Coronary artery (tissue), 2 donors: ENCODE data around the gene KCNQ5.

Experiments used
- DNase-seq: peaks from one replicate; pipeline ENCODE4 v3.0.0-alpha.2; 2017; ENCODE audit warnings: low spot score
- H3K27ac ChIP-seq, 2 donors: fragments of 200-600 bp; sonication (generic); one replicate each; pipeline ENCODE4 v1.5.1; 2016 to 2019
- H3K4me3 ChIP-seq: fragments of 200-600 bp; sonication (generic); 2 replicates; pipeline ENCODE4 v1.5.1; 2016; ENCODE audit warnings: mild to moderate bottlenecking, moderate library complexity
- TF ChIP-seq, protein P1 (sequence below): fragments of 200-600 bp; sonication (generic); IDR thresholded peaks from one replicate; pipeline ENCODE4 v1.5.1; 2019; ENCODE audit warnings: antibody characterized with exemption

Gene KCNQ5

GRCh38 chr6:72987301-72987700, 365.4 kb downstream of the KCNQ5 start:
- no peak overlapping the region for H3K27ac ChIP-seq
- no peak overlapping the region for H3K4me3 ChIP-seq
- TF ChIP-seq, protein P1, sequence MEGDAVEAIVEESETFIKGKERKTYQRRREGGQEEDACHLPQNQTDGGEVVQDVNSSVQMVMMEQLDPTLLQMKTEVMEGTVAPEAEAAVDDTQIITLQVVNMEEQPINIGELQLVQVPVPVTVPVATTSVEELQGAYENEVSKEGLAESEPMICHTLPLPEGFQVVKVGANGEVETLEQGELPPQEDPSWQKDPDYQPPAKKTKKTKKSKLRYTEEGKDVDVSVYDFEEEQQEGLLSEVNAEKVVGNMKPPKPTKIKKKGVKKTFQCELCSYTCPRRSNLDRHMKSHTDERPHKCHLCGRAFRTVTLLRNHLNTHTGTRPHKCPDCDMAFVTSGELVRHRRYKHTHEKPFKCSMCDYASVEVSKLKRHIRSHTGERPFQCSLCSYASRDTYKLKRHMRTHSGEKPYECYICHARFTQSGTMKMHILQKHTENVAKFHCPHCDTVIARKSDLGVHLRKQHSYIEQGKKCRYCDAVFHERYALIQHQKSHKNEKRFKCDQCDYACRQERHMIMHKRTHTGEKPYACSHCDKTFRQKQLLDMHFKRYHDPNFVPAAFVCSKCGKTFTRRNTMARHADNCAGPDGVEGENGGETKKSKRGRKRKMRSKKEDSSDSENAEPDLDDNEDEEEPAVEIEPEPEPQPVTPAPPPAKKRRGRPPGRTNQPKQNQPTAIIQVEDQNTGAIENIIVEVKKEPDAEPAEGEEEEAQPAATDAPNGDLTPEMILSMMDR = no peak
- DNase-seq = no peak

- TF ChIP-seq, protein P1 = no peak
- no peak overlapping the region for H3K4me3 ChIP-seq
- H3K27ac ChIP-seq = no peak overlapping the region
- no peak for DNase-seq
Measured at GRCh38 chr6:72999995-73000394, 378.1 kb downstream of the KCNQ5 start.

GRCh38 chr6:73000460-73000859, 378.6 kb downstream of the KCNQ5 start:
- no peak overlapping the region for H3K4me3 ChIP-seq

DNA sequence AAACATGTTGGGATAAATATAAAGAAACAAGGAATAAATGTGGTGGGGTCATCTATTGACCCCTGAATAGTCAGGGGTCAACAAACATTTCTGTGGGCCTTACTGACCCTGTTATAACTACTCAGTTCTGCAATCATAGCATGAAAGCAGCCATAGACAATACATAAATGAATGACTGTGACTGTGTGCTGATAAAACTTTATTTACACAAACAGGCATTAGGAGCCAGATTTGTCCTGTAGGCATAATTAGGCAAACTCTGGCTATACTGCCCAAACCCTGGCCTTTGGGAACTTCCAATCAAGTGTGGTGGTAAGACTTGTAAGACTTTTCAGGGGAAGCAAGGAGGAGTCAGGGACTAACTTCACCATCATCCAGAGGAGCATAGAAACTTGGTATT, 380.7 kb downstream of the KCNQ5 start:
- TF ChIP-seq, protein P1 = no peak
- no peak overlapping the region for H3K4me3 ChIP-seq
- H3K27ac ChIP-seq = no peak overlapping the region
- no peak for DNase-seq

More at GRCh38 chr6:73000460-73000859, 378.6 kb downstream of the KCNQ5 start:
- no peak overlapping the region for H3K27ac ChIP-seq
- TF ChIP-seq, protein P1 = no peak
- no peak for DNase-seq

DNA sequence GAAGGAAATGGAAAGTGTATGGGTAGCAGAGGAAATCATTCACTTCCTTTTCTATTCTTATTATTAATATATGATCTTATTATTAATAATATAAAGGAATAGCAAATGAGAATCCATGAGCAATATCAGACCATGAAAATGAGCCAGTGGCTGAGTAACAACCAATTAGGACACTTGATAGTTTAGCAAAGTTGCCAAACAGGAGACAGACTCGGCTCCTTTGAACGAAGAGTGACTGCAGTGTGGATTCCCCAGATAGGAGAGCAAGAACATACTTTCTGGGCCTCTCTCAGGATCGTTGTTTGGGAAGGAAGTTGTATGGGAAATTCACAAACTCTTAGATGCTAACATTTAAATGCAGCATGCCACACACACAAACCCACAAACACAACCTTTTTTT, 381.4 kb downstream of the KCNQ5 start:
- Histone ChIP-seq H3K4me3 (no peak overlapping the region), H3K27ac (no peak overlapping the region)
- no peak for DNase-seq
- TF ChIP-seq, protein P1 = no peak

- no peak overlapping the region for H3K27ac ChIP-seq
- H3K4me3 ChIP-seq = no peak overlapping the region
- no peak for DNase-seq
- TF ChIP-seq, protein P1 = no peak
Measured at GRCh38 chr6:73004231-73004630, 382.4 kb downstream of the KCNQ5 start.

DNA sequence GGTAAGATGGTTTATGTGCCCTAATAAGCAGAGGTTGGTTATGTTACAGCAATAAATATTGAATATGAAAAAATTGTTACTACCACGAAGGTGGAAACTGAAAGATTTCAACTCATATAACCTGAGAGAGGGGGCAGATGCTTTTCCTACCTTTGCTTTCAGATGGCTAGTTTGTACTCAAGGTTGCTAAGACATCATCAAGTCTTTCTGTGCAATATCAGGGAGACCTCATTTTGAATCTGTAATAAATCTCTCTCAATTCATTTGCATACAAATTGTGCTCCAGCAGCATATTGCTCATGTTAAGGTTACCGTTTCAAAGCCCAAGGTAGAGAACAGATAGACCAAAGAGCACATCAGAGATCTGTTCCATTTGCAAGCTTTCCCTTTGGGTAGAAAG, 383.0 kb downstream of the KCNQ5 start:
- TF ChIP-seq, protein P1 = no peak
- no peak for DNase-seq
- Histone ChIP-seq H3K4me3 (no peak overlapping the region), H3K27ac (no peak overlapping the region)
